GM21515 (cell line): ENCODE measurements around the gene FARP1.

Source experiments
- ATAC-seq: cut with Tn5 transposase; IDR thresholded peaks from one replicate; pipeline ENCODE4 v1.9.1; 2021; ENCODE audit not compliant: unreplicated experiment

Gene FARP1

GRCh38 chr13:98300956-98301641, 158.2 kb downstream of the FARP1 start:
- ATAC-seq = no peak

GRCh38 chr13:98301721-98302120, 158.8 kb downstream of the FARP1 start:
- no peak for ATAC-seq

GRCh38 chr13:98303858-98304257, 161.0 kb downstream of the FARP1 start:
- ATAC-seq = no peak

- no peak for ATAC-seq
These were observed 162.8 kb downstream of the FARP1 start for GRCh38 chr13:98305670-98306069.

GRCh38 chr13:98307463-98308085, 164.7 kb downstream of the FARP1 start:
- ATAC-seq = no peak

- ATAC-seq = no peak
These were observed 165.4 kb downstream of the FARP1 start for GRCh38 chr13:98308086-98308911.

- ATAC-seq = no peak
These were observed 166.9 kb downstream of the FARP1 start for GRCh38 chr13:98309569-98310335.

GRCh38 chr13:98310485-98311199, 167.7 kb downstream of the FARP1 start:
- no peak for ATAC-seq

GRCh38 chr13:98311200-98311548, 168.3 kb downstream of the FARP1 start:
- ATAC-seq = no peak

- no peak for ATAC-seq
These were observed 169.7 kb downstream of the FARP1 start for GRCh38 chr13:98312606-98313005.

GRCh38 chr13:98313023-98313921, 170.4 kb downstream of the FARP1 start:
- no peak for ATAC-seq

- no peak for ATAC-seq
These were observed 171.0 kb downstream of the FARP1 start for GRCh38 chr13:98313922-98314292.

- ATAC-seq = no peak
These were observed 172.6 kb downstream of the FARP1 start for GRCh38 chr13:98315466-98315865.

GRCh38 chr13:98315902-98316301, 173.0 kb downstream of the FARP1 start:
- no peak for ATAC-seq

- no peak for ATAC-seq
These were observed 174.8 kb downstream of the FARP1 start for GRCh38 chr13:98317573-98318171.

- no peak for ATAC-seq
These were observed 175.5 kb downstream of the FARP1 start for GRCh38 chr13:98318263-98318878.

- no peak for ATAC-seq
These were observed 177.7 kb downstream of the FARP1 start for GRCh38 chr13:98320561-98321105.

- no peak for ATAC-seq
These were observed 178.5 kb downstream of the FARP1 start for GRCh38 chr13:98321395-98321794.
